CD4-positive, alpha-beta T cell treated with Interleukin-10 for 1 hour (primary cell): Measurements from ENCODE around the gene LMO1.

Experiments
- DNase-seq: peaks from one replicate; pipeline ENCODE4 v3.0.0-alpha.2; 2020

LMO1 gene

GRCh38 chr11:8225589-8226036 lies 38.1 kb downstream of the LMO1 start:
- DNase-seq = peak; percentile 56

DNA sequence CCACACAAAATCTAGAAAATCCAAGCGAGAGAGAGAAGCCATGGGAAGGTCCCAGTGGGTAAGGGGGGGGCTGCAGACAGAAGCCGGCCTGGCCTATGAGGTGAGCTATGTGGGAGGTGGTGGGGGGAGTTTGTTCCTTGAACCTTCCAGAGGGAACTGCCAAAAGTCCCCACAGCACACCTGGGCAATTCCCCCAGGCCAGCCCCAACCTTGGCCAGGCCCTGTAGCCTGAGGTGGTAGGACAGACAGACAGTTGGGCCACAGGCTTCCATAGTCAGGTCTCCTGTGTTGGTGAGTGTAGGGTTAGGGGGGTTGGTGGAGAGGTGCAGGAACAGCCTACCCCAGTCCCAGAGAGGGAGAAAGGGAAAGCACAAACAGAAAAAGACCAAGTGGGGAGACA lies 39.0 kb downstream of the LMO1 start:
- no peak for DNase-seq

- DNase-seq = no peak
These were observed 39.5 kb downstream of the LMO1 start for GRCh38 chr11:8224161-8224591.

- DNase-seq = no peak
These were observed 40.2 kb downstream of the LMO1 start for GRCh38 chr11:8223513-8223900.

DNA sequence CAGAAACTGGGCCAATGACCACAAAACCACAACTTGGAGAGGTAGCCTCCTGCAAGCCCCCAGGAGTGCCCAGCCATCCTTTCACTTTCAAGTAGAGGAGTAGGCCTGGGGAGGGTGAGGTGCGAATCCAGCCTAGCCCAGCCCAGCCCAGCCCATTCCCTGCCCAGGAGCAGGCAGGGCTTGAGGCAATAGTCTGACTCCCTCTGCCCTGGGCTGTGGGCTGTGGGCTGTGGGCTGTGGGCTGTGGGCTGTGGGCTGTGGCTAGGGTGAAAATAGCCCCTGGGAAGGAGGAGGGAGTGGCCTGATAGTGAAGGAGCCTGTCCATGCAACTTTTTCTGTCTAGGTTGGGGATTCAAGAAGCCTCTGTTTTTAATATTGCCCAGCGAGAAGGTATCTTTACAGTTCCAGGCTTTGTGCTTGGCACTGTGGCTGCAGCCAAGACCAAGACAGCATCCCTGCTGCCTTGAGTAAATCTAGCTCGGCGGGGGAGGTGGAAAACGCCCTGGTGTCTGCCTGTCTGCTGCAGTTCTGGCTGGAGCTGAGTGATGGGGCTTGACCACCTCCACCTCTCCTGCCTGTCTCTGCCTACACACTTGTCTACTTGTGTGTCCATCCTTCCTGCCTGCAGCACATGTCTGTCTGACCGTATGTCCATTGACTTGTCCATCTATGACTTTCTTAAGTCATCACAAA lies 40.7 kb downstream of the LMO1 start:
- DNase-seq = no peak

DNA sequence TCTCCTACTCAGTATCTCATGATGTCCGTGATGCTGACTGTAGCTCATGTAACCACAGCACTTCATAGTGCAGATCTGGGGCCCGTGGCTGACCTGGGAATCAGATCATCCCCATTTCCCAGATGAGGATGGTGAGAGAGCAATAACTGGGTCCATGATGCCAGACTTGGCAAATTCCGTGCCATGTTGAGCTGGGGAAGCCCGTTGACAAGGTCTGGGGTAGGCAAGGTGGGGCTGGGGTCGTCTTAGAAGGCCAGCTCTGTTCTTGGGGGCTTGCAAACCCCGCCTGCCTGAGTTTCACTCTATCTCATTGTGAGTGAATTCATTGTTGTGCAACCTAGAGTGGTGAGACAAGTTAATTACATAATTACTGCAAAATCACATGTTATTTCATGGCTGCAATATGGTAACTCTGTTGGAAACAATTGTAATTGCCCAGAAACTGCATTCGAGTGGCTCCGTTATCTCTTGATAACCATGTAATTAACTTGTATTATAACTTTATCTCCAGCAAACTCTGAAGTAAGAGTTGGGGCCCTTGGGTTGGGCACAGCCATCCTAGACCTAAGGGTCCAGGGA lies 41.7 kb downstream of the LMO1 start:
- DNase-seq = no peak

DNA sequence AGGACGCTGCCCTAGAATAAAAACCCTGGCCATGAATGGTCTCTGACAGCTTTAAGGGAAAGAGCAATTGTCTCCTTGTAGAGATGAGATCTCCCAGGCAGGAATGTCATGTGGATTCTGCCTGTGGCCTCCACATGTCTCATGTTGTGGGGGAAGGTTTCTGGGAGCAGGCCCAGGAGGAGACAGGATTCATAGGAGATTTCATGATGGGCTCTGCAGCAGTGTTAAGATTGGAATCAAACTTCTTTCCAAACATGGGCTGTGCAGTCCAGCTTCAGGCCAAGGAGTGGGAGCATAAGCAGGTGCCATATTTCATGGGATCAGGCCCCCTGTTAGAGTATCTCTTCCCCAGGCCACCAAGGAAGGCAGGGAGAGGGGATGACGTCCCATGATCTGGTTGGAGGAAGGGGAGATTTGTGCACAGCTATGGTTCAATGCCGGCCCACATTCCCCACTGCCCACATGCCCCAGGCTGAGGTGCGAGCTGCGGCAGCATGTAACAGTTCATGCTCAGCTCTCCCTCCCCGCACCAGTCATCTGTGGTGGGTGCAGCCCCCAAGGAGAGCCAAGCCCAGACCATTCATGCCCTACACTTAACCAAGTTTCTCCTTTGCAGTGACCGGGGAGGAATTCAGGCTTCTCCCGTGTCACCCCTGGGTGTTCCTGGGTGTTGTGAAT lies 42.5 kb downstream of the LMO1 start:
- DNase-seq = no peak

DNA sequence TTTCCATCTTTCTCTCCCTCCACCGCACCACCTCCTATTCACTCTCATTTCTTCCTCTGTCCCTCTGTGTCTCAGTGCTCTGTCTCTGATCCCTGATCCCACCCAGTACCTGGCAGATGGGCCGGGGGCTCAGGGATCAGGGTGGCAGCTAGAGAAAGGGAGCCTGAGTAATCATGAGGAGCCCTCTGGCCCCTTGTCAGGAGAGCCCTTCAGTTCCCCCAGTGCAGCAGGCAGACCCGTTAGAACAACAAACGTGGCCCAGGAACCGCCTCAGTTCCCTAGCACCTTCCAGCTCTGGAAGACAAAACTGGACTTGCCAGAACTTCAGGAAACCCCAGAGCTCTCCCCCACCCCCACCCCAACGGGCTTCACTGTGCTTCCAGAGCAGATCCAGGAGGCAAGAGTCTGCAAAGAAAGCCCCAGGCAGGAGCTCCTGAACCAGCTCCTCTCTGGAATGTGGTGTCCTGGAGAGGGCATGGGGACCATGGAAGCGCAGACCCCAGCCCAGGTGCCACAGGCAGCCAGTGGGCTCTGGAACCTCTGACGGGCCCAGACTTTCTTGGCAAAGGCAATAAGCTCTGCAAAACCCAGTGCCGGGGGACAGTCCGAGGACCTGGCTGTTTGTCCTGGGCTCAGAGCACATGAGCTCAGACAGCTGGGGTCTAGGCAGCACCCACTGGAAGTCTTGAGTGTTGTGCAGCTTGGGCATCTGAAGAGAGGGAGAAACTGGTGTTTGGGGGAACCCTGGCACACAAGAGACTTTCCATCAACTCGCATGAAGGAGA lies 43.2 kb downstream of the LMO1 start:
- no peak for DNase-seq

DNA sequence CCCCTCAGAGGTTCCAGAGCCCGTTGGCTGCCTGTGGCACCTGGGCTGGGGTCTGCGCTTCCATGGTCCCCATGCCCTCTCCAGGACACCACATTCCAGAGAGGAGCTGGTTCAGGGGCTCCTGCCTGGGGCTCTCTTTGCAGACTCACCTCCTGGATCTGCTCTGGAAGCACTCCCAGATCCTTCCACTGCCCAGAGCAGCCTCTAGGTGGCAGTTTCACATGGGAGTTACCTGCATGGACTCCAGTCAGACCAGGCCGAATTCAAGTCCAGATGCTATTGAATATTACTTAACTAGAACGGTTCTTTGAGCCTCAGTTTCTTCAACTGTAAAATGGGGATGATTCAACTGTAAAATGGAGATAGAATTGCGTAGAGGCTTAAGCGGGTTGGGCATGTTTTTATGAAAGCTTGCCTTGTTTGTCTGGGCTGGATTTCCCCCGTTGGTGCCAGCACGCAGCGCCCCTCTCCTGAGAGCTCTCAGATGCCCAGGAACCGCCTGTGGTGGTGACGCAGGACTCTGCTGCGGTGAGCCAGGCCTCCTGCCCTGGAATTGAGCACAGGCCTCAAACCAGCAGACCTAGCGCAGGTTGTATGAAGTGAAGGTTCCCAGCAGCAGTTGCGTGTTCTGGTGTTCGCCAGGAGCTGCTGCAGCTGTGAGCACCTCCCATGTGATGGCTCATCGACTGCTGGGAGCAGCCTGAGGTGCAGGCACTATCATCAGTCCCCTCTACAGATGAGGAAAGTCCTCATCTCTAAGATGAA lies 44.2 kb downstream of the LMO1 start:
- DNase-seq = peak; percentile 6

- no peak for DNase-seq
These were observed 44.8 kb downstream of the LMO1 start for GRCh38 chr11:8218840-8219239.

- no peak for DNase-seq
These were observed 45.3 kb downstream of the LMO1 start for GRCh38 chr11:8218409-8218808.

- no peak for DNase-seq
These were observed 45.8 kb downstream of the LMO1 start for GRCh38 chr11:8217926-8218325.

GRCh38 chr11:8217136-8217535 lies 46.5 kb downstream of the LMO1 start:
- DNase-seq = no peak

DNA sequence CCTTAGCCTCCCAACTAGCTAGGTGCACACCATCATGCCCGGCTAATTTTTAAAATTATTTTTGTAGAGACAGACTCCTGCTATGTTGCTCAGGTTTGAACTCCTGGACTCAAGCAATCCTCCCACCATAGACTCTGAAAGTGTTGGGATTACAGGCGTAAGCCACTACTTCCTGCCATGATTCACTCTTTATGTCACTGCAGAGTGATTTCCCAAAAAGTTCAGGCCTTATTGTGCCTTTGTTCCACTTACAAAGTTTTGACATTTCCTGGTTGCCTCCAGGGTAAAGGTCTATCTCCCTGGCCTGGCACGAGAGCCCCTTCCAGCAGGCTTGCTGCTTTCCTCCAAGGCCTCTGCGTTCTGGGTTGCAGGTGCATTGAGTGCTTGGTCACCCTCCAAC lies 50.3 kb downstream of the LMO1 start:
- DNase-seq = no peak

DNA sequence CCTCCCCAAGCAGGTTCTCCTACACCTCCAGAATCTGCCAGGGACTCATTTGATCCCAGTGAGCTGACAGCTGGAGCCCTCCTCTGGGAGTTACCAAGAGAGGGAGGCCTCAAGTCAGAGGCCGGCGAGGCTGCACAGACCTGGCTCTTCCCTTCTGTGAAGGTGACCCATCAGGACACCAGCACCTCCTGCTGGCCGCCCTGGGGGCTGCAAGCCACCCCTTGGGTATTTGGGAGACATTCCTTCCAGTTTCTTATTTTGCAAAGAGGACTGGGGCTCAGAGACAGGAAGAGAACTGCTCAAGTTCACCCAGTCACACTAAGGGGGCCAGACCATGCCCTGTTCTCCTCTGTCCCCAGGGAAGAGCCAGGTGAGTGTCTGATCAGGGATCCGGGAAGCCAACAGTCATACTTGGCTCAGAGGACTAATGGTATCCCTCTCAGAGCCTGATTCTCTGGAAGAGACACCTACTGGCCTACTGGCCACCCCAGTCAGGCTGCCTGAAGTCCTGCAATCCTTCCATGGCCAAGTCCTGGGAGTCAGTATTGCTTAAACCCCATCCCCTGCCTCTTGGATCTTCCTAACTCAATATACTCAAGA lies 54.4 kb downstream of the LMO1 start:
- DNase-seq = peak; percentile 6

DNA sequence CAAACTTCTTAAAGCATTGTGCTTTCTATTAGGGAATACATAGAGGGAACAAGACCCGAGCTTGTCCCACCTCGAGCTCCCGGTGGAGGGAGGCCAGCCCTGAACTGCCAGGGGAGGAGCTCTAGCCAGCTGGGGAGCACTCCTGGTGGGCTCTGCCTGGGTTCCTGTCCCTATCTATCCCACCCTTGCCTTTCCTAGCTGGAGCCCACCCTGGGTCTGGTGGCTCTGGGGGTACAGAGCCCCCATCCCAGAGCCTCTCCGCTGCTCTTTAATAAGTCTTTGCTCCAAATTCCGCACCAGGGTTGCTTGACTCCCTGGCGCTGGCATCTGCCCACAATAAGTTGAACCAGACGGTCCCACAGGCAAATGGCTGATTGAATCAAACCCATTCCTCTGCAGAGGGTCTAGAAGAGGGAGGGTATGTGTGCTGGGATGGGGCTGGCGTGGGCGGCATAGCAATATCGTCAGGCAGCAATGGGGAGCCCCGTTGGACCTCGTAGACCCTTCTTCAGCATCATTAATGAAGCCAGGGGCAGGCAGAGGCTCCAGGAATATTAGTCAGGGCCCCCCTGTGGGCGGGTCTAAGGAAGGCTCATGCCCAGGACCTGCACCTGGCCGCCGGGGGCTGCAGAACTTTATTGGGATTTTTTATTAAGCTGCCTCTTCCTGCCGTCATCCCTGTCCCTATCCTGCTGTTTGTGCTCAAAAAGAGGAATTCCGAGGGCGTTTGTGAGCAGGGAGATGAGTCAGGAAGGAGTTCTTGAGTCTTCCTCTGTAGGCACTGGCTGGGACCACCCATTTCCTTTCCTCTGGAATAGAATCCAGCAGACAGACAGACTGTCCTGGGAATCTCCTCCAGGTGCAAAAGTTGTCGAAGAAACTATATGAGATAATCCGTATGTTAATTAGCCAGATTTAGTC lies 56.3 kb downstream of the LMO1 start:
- DNase-seq = no peak

GRCh38 chr11:8206251-8207079 lies 57.2 kb downstream of the LMO1 start:
- DNase-seq = no peak

- DNase-seq = no peak
These were observed 58.1 kb downstream of the LMO1 start for GRCh38 chr11:8205566-8205965.

GRCh38 chr11:8204596-8204995 lies 59.1 kb downstream of the LMO1 start:
- DNase-seq = no peak

- DNase-seq = no peak
These were observed 59.7 kb downstream of the LMO1 start for GRCh38 chr11:8204025-8204424.
